Measurements from ENCODE around the gene CYP4A11.
"Not testable (repeated sequence)": the region's sequence is repeated elsewhere in the genome, so short reads cannot be mapped to it uniquely, and the experiment has no call there.

Gene CYP4A11

GRCh38 chr1:46910790-46911189 lies 30.5 kb downstream of the CYP4A11 start:
- no peak for DNase-seq (ENCODE audit: low read depth in 3 of 3)

- DNase-seq (ENCODE audit: low read depth in 3 of 3): no peak
Measured at GRCh38 chr1:46903481-46903880, 37.8 kb downstream of the CYP4A11 start.

GRCh38 chr1:46900401-46900800 lies 40.9 kb downstream of the CYP4A11 start:
- DNase-seq (ENCODE audit: low read depth in 3 of 3): no peak

DNA sequence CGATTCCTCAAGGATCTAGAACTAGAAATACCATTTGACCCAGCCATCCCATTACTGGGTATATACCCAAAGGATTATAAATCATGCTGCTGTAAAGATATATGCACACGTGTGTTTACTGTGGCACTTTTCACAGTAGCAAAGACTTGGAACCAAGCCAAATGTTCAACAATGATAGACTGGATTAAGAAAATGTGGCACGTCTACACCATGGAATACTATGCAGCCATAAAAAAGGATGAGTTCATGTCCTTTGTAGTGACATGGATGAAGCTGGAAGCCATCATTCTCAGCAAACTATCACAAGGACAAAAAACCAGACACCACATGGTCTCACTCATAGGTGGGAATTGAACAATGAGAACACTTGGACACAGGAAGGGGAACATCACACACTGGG lies 59.6 kb downstream of the CYP4A11 start:
- DNase-seq (ENCODE audit: low read depth in 3 of 3): not testable (repeated sequence)
